CD4-positive, alpha-beta T cell treated with Interleukin-2 at 100 ng/mL for 4 hours (primary cell): ENCODE measurements around the gene C1QTNF12.

ENCODE experiments used
- DNase-seq: peaks from one replicate; pipeline ENCODE4 v3.0.0-alpha.2; 2020; ENCODE audit warnings: low spot score

C1QTNF12 gene

GRCh38 chr1:1228596-1229321 lies 17.8 kb downstream of the C1QTNF12 start:
- no peak for DNase-seq

- DNase-seq: no peak
These were observed 18.3 kb downstream of the C1QTNF12 start for GRCh38 chr1:1228187-1228586.

GRCh38 chr1:1227386-1227785 lies 19.1 kb downstream of the C1QTNF12 start:
- no peak for DNase-seq

DNA sequence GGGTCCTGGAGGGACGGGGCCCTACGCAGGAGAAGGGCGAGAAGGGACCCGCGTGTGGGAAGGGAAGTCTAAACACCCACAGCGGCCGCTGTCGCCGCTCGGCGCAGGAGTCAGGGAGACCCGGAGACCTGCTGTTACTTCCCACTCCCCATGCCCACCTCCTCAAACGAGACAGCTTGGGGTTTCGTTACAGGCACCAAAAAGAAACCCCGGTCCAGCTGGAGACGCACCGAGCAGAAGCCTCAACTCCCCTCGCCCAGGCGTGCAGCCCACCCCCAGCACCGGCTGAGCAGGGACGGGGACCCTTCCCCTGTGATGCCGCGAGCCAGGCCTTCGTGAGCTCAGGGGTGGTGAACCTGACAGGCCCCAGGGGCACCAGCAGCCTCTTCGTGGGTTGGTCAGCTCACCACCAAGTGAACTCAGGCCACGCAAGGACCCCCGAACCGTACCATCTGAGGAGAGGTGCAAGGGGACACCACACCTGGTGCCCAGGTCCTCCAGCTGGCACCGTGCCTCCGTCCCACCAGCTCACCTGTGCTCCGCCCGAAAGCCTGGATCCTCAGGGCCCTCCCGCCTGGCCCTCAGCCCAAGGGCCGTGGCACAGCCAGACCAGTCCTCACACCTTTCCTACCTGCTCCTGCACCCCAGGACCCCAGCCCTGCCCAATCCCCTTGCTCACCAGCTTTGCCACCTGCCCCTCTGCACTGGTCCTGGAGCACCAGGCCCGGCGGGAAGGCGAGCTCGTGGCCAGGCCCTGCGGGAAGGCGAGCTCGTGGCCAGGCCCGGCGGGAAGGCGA lies 19.8 kb downstream of the C1QTNF12 start:
- no peak for DNase-seq

DNA sequence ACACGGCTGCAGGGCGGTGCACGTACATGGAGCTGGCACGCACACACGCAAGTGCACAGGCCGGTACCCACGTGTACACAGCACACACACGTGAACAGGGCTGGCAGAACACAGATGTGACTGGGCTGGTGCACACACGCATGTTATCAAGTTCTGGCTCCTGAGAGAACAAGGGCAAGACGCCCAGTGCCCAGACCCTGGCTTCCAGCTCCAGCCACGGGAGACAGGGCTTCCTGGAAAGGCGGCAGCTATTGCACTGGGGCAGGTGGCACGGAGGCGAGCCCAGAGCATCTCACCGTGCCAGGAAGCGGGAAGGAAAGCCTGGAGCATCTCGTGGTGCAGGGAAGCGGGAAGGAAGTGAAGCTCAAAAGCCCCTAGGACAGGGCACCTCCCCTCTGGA lies 20.6 kb downstream of the C1QTNF12 start:
- no peak for DNase-seq

GRCh38 chr1:1225238-1225845 lies 21.2 kb downstream of the C1QTNF12 start:
- no peak for DNase-seq

DNA sequence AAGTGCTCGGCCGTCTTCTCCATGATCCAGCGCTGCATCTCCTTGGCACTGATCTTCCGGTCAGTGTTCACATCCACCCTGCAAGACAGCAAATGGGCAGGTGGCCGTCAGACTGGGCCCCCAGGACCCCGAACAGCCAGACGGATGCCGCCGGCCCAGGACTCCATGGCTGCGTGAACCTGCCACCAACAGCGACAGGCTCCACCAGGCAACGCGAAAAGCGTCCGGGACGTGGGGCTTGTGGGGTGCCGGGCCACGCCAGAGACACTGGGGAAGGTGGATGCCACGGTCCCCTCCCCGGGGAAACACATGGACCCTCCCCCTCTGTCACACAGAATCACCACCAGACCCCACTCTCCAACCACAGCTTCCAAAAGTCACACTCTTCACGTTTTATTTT lies 22.6 kb downstream of the C1QTNF12 start:
- no peak for DNase-seq

DNA sequence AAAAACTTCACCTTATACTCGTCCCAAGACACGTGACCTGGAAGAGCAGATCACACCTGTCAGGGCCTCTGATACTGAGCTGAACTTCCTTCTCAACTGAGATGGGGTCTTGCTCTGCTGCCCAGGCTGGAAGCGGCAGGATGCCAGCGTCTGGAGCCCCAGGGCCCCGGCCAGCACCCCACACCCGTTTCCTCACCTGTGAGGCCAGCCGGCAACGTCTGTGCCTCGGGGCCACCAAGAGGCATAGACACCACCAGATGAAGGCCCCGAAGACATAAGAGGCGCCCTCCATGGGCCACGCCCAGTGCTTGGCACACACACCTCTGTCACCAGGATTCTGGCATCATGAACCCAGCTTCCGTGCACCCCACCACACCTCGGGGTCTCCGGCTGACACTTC lies 23.2 kb downstream of the C1QTNF12 start:
- no peak for DNase-seq

GRCh38 chr1:1222575-1223225 lies 23.8 kb downstream of the C1QTNF12 start:
- DNase-seq: no peak

DNA sequence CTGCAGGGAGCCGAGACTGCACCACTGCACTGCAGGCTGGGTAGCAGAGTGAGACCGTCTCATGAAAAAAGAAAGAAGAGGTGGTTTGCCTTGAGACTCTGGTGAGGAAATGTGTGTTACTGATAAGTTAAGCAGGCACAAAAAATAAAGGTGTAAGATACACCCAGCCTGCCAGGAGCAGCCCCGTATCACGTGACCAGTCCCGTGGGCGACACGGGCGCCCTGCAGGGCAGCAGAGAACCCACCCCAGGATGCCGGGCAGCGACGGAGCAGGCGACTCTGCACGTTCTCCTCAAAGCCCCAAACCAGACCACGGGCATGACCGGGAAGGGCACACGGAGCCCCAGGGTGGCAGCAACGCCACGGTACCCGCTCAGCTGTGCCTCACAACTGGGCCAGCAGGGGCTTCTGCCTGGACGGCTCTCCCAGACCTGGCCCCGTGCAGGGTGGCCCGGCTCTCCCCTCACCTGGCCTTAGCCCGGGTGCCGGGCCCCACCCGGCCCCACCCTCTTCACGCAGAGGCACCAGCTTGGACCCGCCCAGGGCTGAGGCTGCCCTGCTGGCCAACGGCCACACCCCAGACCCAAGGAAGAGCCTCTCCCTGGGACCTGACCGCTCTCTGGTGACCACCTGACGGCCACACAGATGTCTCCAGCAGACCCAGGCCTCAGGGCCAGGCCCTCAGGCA lies 24.5 kb downstream of the C1QTNF12 start:
- no peak for DNase-seq

GRCh38 chr1:1220197-1220596 lies 26.3 kb downstream of the C1QTNF12 start:
- DNase-seq: no peak

GRCh38 chr1:1219341-1219740 lies 27.2 kb downstream of the C1QTNF12 start:
- peak; percentile 63 for DNase-seq

- no peak for DNase-seq
These were observed 27.9 kb downstream of the C1QTNF12 start for GRCh38 chr1:1218524-1219200.

DNA sequence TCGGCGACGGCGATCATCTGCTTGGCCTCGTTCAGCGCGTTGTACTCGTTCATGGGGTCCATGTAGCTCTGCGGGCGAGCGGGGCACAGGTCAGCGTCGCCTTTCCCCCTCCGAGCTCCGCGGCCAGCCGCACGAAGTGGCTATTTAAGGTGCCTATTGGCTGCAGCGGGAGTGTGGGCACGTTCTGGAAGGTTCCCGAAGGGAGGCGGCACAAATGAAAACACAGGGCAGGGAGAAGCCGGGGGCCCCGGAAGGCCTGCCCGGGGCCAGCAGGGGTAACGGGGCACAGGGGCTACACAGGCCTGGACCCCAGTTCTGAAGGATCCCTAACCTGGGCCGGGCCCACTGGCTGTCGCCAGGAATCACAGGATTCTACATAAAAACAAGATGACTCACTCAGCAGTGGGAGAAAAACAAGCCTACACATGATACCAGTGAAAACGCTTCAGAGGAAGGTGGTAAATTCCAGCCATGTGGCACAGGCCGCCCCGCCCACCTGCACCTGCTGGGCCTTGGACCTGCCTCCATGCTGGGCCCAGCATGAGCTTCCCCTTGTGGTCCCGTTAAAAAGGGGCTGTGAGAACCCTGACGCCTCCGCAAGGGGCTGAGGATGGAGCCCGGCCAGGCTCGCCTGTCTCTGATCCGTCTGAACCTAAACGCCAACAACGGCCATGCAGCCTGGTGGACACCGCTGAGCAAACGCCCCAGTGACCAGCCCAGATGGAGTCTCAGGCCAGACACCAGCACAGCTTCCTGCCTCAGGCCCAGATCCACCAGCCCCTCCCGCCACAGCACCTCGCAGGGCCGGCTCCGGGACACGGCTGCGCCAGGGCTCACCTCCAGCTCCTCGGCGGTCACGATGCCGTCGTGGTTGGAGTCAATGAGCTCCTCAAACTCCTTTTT lies 28.6 kb downstream of the C1QTNF12 start:
- peak; percentile 55 for DNase-seq

DNA sequence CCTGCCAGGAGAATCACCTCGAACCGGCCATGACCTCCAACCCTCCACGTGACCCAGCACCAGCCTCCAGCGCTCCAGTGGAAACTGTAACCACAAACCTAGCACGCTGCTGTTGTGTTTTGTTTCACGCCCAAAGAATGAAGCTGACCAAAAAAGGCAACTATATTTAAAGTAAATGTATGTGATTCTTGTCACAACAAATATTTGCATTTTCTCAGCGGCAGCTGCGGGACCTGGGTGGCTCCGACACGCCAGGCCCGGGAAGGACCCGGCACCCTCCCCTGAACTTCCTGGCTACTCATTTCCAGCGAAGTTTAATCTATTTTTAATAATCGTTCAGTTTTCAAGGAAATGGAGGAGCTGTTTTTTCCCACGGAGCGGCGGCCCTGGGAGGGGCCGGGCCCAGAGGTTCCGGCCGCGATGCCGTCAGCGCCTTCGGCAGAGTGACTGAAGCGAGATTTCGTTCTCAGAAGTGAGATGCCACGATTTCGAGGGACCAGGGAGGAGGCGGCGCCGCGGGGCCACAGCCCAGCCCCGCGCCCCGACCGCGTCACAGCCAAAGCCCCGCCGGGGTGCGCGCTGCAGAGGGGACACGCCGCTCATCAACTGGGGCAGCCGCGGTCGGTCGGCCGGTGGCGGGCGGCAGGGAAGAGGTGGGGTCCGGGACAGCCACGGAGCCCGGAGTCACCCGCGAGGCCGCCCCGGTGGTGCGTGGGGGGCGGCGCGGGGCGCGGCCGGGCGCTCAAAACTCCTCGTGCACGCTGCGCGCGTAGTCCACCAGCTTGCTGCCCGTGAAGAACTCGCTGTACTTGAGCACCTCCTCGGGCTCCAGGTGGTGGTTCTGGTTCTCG lies 29.5 kb downstream of the C1QTNF12 start:
- peak; percentile 79 for DNase-seq

DNA sequence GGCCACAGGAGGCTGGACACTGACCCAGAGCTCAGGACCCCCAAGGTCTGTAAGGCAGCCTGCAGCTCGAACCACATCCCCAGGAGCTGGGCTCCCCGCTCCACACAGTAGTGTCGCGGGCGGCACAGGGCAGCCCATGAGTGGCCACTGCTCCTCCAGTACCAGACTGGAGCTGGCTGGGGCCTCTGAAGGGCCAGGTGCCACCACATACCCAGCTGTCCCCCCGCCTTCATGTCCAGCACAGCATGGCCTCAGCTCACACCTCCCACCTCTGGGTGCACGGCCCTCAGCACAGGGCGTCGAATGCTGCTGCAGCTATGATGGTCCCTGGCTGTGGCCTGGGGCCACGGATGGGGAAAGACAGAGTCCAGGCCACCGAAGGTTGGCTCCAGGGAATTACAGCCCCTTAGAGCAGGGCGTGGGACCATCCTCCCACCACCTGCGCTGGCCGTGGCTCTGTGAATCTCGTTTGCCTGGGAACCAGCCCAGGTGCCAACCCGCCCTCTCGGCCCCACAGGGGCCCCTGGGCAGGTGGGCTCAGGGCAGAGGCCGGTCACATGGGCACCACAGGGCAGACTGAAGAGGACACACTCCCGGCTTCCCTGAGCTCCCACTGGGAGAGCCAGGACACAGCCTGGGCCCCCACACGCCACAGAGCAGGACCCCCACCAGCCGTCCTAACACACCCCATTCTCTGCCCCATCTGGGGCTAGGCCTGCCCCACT lies 30.5 kb downstream of the C1QTNF12 start:
- DNase-seq: no peak

- DNase-seq: peak; percentile 39
These were observed 31.3 kb downstream of the C1QTNF12 start for GRCh38 chr1:1215080-1215676.
